ENCODE measurements around the gene SCFD2. TPM values are rescaled to one million over a fixed set of nuclear protein-coding genes. Genes with fewer than 3 reads are reported as not detected.
"Not testable (repeated sequence)": the region's sequence is repeated elsewhere in the genome, so short reads cannot be mapped to it uniquely, and the experiment has no call there.

The SCFD2 gene
- polyA plus RNA-seq (ENCODE audit: insufficient read length in 4 of 4): 10 to 100 TPM; 13.3 to 14.3 (median 13.4) TPM

DNA sequence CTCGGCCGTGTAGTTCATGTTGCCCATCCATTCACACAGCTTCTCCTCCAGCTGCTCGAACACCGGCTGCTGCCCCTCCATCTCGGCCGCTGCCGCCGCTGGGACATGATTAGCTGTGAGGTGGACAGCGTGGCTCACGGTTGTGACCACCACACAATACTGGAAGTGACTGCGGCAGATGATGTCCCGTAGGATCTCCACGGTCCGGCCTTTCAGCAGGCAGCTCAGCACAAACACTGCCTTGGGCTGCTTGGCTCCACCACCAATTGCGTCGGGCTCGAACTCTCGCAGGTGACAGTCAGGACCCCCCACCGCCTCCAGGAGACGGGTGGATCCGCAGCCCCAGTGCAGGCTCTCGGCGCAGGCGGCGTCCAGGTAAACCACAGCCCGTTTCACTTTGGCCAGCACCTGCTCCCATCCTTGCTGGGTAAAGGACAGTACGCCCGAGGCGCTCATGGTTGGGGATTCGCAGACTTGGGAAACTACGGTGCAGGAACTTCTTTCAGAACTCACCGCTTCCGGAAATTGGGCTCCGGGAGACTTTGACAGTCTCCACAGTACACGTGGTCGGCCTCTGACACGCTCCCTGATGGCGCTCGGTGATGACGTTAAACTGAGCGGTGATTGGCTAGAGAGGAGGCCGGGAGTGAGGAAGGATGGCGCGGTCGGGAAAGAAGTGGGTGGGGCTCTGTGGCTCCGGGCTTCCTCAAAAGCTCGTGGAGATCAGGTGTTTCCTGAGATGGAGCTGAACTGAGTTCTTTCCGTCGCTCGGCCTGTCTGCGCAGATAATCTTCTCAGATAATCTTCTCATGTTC is at the start of gene SCFD2:
Gene SCFD2 (minus strand): TSS at position 576 of the 815 bp plus-strand sequence.
- DNase-seq (ENCODE audit: low read depth in 4 of 4, low spot score in 3 of 4): peak; percentile 96 to 99 (median 97)

DNA sequence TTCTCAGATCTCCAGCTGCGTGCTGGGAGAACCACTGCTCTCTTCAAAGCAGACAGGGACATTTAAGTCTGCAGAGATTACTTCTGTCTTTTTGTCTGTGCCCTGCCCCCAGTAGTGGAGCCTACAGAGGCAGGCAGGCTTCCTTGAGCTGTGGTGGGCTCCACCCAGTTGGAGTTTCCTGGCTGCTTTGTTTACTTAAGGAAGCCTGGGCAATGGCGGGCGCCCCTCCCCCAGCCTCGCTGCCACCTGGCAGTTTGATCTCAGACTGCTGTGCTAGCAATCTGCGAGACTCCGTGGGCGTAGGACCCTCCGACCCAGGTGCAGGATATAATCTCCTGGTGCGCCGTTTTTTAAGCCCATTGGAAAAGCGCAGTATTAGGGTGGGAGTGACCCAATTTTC is 43.6 kb upstream of the SCFD2 start:
- not testable (repeated sequence) for DNase-seq (ENCODE audit: low read depth in 4 of 4, low spot score in 3 of 4)

DNA sequence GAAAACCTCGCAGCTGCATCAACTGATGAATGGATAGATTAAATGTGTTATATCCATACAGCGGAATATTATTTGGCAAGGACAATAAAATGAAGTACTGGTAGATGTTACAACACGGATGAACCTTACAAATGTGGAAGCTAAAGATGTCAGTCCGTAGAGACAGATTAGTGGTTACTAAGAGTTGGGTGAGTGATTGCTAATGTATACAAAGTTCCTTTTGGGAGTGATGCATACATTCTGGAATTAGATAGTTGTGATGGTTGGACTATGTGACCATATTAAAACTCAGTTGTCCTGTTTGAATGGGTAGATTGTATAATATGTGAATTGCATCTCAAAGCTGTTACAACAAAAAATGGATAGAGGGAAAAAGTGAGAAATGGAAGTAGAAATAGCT is 14.4 kb upstream of the SCFD2 start:
- no peak for DNase-seq (ENCODE audit: low read depth in 4 of 4, low spot score in 3 of 4)

DNA sequence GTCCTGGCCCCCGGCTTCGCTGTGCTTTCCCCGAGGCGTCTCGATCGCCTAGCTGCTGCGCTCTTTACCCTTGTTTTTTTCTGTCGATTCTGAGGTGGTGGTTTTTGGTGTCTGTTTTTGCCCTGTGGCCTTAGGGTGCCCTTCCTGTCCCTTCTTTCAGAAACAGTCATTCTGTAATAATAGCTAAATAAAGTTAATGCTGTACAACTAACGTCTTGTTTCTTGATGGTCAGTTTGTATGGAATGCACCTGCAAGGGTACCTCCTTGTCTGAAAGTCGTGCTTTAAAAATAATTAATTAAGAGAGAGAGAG is 12.3 kb upstream of the SCFD2 start:
- no peak for DNase-seq (ENCODE audit: low read depth in 4 of 4, low spot score in 3 of 4)

DNA sequence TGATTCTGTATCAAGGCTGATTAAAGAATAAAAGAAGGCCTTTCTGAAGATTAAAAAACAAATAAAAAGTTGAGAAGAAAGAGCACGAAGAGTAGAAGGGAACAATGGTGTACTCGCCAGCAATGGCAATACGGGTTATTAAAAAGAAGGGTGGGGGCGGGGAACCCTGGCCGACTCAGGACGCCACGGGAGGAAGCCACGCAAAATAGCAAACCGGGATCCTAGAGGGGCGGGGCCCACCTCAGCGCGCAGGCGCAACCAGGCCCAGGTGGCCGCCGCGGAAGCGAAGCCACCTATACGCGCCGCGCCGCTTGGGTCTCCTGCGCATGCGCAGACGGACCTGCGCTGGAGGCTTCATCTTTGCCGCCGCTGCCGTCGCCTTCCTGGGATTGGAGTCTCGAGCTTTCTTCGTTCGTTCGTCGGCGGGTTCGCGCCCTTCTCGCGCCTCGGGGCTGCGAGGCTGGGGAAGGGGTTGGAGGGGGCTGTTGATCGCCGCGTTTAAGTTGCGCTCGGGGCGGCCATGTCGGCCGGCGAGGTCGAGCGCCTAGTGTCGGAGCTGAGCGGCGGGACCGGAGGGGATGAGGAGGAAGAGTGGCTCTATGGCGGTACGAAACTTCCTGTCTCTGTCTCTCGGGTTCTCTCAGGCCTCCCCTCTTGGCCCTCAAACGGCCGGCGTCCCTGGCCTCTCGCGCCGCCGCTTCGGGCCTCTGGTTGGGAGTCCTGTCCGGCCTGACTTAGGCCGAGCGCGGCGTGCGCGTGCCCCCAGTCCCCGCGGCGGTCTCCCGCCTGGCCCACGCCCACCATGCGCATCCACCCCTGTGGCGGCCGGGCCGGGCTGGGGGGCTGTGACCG is 11.7 kb upstream of the SCFD2 start, which contains the start of gene FIP1L1:
Gene FIP1L1 (plus strand): TSS at position 323 of the 852 bp plus-strand sequence. CDS start 198 bp downstream, at position 521.
- DNase-seq (ENCODE audit: low read depth in 4 of 4, low spot score in 3 of 4): peak; percentile 86 to 94 (median 90)

DNA sequence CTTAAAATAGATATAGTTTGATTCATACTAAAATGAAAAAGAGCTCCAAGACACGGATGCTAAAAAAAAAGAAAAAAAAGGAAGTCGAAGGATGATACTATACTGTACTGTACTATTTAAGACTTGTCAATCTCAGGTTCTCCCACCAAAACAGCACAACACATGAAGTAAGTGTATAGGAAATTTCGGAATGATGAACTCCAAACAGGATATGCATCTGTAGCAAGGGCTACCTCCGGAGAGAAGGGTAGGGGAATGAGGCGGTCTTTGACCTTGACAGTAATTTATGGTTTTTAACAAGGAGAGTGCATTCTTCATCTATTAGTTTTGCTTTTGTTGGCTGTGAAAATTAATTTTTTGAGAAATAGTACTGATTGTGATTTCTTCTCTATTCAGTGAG is 11.0 kb upstream of the SCFD2 start:
- DNase-seq (ENCODE audit: low read depth in 4 of 4, low spot score in 3 of 4): no peak

DNA sequence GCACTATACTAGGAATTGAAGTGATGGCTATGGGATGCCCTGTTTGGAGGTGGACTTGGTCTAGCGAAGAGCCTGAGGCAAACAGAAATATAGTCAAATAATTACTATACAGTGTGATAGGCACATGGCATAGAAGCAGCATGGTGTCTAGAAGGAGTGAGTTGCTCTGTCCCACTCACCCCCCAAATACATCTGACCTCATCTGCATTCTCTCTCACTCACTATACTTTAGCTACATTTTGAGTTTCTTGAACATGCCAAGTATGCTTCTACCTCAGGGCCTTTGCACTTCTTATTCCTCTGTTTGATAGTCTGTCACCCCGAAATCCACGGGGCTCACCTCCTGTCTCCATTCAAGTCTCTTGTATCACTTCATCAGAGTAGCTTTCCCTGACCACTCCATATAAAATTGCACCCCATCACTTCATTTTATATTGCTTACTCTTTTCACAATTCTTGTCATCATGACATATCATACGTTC is 9.0 kb upstream of the SCFD2 start:
- DNase-seq (ENCODE audit: low read depth in 4 of 4, low spot score in 3 of 4): no peak

DNA sequence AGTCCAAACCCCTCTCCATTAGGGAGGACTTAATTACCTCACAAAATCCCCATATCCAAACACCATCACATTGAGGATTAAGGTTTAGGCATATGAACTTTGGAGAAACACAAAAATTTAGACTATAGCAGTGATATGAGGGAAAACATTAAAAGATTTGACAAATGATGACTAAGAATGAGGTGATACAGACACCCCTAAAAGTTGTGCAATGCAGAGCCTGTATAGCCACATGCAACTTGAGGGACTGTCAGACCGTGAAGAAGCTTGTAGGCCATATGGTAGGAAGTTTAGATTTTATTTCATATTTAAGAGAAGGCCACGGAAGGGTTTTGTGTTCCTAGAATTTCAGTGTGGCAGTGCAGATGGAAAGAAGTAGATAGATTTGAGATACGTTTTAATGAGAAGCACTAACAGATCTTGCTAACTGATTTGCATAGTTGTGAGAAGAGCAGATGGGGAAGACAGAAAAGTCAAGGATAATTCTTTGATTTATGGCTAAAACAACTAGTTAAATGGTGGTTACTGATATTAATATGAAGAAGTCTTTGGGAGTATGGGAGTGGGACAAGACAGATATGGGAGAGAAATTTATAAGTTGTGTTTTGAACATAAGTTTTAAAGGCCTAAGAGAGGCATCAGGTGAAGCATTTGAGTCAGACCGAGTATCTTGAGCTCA is 6.1 kb upstream of the SCFD2 start:
- DNase-seq (ENCODE audit: low read depth in 4 of 4, low spot score in 3 of 4): no peak

GRCh38 chr4:53371049-53371448 is 5.2 kb upstream of the SCFD2 start:
- no peak for DNase-seq (ENCODE audit: low read depth in 4 of 4, low spot score in 3 of 4)

GRCh38 chr4:53367721-53368120 is 1.9 kb upstream of the SCFD2 start:
- DNase-seq (ENCODE audit: low read depth in 4 of 4, low spot score in 3 of 4): no peak

GRCh38 chr4:53366301-53366716 is 448 bp upstream of the SCFD2 start:
- DNase-seq (ENCODE audit: low read depth in 4 of 4, low spot score in 3 of 4): no peak

- no peak for DNase-seq (ENCODE audit: low read depth in 4 of 4, low spot score in 3 of 4)
Measured at GRCh38 chr4:53365121-53365485, 758 bp downstream of the SCFD2 start.

DNA sequence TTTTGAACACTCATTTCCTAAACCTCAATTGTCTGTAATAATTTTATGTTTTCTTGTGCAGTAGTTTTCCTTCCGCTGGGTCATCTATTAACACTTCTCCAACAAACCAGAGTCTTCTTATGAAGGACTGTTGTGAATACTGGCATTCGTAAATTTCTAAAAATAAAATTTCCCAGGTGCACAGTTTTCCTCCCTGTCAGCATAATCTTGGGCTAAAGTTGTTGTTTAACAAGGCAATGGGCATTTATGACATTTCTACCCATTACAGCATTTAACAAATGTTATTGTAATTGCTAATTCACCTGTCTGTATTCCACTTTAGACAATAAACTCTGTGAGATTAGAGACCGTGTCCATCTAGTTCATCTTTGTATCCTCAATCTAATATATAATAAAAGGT is 1.2 kb downstream of the SCFD2 start:
- DNase-seq (ENCODE audit: low read depth in 4 of 4, low spot score in 3 of 4): no peak

GRCh38 chr4:53362093-53362492 is 3.8 kb downstream of the SCFD2 start:
- no peak for DNase-seq (ENCODE audit: low read depth in 4 of 4, low spot score in 3 of 4)

DNA sequence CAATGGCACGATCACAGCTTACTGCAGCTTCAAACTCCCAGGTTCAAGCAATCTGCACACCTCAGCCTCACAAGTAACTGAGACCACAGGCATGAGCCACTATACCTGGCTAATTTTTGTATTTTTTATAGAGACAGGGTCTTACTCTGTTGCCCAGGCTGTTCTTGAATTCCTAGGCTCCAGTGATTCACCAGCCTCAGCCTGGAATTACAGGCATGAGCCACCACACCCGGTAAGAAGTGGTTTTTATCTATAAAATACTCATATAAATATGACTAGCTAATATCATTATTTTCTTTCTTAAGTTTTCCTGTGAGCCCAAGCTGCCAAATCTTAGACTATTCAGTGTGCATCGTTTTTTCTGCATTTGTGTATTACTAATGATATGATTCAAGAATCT is 4.4 kb downstream of the SCFD2 start:
- DNase-seq (ENCODE audit: low read depth in 4 of 4, low spot score in 3 of 4): no peak

GRCh38 chr4:53355930-53356521 is 9.8 kb downstream of the SCFD2 start:
- no peak for DNase-seq (ENCODE audit: low read depth in 4 of 4, low spot score in 3 of 4)

GRCh38 chr4:53354012-53354722 is 11.7 kb downstream of the SCFD2 start:
- no peak for DNase-seq (ENCODE audit: low read depth in 4 of 4, low spot score in 3 of 4)

- DNase-seq (ENCODE audit: low read depth in 4 of 4, low spot score in 3 of 4): no peak
Measured at GRCh38 chr4:53349091-53349491, 16.8 kb downstream of the SCFD2 start.

DNA sequence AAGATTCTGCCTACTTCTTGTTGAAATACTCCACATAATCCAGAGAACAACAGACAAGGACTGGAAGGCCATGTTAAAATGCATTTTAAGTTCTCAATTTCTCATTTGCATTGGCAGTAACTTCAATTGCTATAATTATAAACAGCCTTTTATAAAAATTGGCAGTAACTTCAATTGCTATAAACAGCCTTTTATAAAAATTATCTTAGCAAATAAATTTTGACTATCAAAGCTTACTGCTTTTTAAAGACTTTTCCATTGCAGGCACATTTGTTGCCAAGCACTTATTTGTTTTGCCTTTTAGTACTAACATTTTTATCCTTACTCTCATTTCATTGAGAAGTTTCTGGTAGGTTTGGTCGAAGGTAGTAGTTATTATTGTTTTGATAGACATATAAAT is 17.8 kb downstream of the SCFD2 start:
- no peak for DNase-seq (ENCODE audit: low read depth in 4 of 4, low spot score in 3 of 4)

All from right renal pelvis (tissue), 4 donors.